Measurements from ENCODE around the gene SLC6A17.

SLC6A17 gene

GRCh38 chr1:110223127-110223526 is 72.8 kb downstream of the SLC6A17 start:
- no peak for DNase-seq (ENCODE audit: low spot score)

DNA sequence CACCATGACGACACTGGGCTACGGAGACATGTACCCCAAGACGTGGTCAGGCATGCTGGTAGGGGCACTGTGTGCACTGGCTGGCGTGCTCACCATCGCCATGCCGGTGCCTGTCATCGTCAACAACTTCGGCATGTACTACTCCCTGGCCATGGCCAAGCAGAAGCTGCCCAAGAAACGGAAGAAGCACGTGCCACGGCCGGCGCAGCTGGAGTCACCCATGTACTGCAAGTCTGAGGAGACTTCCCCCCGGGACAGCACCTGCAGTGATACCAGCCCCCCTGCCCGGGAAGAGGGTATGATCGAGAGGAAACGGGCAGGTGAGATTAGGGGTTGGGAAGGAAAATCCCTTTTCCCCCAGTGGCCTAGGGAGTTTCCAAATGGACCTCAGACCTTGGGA is 73.3 kb downstream of the SLC6A17 start:
- no peak for DNase-seq (ENCODE audit: low spot score)

DNA sequence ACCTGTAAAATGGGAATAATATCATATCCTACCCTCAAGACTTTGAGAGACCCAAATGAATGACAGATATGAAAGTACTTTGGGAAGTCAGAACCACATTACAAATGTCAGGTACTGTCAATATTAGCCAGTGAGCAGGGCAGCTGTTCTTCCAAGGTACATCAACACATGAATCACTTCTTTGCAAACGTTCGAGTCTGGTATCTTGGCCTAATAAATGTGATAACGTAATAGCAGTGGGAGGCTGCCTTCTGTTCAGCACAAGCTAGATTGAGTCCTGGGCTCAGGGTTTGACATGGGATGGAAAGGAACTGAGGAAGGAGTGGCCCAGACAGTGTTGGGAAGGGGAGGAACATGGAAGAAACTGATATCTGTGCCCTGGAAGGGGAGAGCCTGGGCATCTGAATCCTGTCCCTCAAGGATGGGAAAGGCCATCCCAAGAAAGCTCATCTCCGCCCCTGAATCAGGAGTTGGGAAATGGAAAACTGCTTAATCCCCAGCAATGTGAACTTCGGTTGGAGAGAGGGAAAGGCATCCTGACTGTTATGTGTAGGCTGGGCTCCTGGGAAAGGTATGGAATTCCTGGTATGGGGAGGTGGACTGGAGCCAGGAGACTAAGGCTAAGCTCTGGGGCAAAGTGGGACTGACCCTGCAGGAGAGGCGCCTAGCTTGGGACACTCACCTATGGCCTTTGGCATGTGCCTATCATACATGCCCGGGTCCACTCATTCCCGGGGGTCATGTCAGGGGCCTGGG is 74.1 kb downstream of the SLC6A17 start:
- DNase-seq (ENCODE audit: low spot score) = no peak

- no peak for DNase-seq (ENCODE audit: low spot score)
Observed at GRCh38 chr1:110225212-110225611, 74.9 kb downstream of the SLC6A17 start.

DNA sequence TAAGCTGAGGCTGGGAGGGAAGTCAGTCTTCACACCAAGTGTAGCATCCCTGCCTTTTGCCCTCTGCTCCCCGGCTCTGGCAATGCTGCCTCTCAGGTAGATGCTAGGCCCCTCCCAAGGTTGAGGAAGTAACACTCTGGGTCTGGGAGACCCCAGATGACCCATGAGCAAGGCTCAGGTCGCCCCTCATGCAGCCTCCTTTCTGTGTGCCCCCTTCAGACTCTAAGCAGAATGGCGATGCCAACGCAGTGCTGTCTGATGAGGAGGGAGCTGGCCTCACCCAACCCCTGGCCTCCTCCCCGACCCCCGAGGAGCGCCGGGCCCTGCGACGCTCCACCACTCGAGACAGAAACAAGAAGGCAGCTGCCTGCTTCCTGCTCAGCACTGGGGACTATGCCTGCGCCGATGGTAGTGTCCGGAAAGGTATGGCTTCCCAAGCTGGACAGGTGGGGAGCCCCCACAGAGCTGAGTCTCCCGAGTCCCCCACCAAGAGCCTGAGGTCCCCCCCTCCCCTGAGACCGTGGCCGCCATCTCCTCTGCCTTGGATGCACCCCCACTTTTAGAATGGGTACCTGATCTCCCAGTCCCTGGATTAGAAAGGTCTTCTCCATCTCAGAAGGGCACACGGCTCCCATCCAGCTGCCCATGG is 75.6 kb downstream of the SLC6A17 start:
- no peak for DNase-seq (ENCODE audit: low spot score)

- DNase-seq (ENCODE audit: low spot score) = no peak
Observed at GRCh38 chr1:110227774-110228173, 77.5 kb downstream of the SLC6A17 start.

DNA sequence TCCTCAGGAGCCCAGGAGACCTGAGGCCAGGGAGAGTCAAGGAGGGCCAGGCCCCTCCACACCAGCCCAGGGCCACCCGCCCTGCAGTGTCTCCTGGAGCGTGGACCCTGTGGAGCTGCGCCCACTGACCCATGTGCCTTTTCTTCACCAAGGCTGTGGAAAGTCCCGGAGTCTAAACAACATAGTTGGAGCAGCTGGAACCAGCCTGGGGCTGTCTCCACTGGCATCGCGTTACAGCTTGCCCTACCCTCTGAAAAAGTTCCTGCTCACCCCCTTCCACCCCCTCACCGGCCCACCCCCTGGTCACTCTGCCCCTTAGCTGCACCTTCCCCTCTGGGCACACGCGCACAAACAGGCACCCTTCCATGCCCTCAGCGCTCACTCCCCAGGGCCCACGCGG is 78.1 kb downstream of the SLC6A17 start:
- DNase-seq (ENCODE audit: low spot score) = no peak

DNA sequence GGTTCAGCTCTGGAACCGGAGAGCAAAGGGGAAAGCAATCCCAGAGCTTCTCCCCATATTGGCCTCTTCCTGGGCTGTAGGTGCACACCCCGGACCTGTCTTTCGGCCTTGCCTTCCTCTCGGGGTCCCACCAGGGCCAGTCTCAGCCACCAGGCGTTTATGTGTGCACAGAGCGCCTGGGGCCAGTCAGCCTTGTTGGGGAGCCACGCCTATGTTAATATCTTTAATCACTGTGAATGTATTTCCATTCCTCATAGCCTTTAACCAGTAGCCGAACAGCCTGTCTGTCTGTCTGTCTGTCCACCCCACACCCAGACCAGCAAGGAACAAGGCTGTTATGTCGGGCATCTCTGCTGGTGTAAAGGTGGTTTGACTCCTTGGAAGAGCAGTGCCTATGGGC is 78.6 kb downstream of the SLC6A17 start:
- DNase-seq (ENCODE audit: low spot score) = no peak

DNA sequence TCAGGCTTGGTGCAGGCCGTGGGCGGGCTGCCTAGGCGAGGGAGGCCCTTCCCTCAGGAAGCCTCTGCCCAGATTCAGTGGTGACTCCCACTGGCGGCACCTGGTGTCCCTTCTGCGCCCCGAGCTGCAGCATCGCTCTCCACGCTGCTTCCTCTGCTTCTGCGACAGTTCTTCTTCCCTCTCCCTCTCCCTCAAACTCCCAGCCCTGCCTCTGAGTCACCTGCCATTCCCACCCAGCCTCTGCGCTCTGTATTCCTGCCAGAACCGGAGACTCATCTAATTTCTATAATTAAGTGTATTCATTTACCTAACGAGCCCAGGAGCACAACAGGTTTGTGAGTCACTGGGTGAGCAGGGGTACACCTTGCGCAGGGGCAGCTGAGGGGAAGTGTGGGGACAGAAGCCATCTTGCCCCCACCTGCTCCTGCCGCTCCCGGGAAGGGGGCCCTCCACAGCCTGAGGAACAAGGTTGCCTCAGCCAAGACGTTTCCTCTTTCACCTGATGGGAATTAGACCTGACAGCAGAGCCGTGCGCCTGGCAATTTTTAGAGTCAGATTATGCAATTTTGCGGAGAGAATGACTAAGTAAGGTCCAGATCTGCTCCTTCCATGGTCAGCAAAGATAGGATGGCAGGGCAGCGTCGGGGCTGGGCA is 79.2 kb downstream of the SLC6A17 start:
- no peak for DNase-seq (ENCODE audit: low spot score)

GRCh38 chr1:110230381-110231199 is 80.3 kb downstream of the SLC6A17 start:
- DNase-seq (ENCODE audit: low spot score) = no peak

DNA sequence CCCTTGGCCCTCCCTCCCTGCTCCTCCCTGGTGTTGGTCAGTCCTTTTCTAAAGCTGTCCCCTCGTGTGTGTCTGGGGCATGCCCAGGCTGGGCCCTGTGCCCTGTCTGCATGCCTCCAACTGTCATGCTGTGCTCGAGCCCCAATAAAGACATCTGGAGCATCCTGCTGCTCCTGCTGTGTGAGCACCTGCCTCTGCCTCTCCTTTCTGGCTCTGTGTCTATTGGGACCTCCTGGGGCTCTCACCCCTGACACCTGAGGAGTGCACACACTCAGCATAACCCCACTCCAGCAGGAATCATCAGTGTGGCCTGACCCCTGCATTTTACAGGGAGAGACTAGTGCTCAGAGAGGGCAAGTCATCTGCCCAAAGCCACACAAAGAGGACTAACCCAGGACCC is 83.6 kb downstream of the SLC6A17 start:
- no peak for DNase-seq (ENCODE audit: low spot score)

DNA sequence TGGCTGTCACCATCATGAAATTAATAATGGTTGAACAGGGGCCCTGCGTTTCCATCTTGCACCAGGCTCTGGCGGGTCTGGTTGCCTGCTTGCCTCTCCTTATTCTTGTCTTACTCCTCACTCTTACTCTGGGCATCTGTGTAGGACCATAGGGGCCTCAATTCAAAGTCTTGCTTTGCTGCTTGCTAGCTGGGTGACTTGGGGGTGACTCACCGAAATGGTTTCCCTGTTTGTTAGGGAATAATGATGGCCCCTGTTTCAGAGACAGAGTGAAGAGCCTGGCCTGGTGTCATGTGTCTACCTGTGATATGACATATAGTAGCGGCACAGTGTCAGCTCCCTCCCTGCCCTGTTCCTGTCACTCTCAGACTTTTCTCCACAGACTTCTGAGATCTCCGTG is 84.4 kb downstream of the SLC6A17 start:
- no peak for DNase-seq (ENCODE audit: low spot score)

DNA sequence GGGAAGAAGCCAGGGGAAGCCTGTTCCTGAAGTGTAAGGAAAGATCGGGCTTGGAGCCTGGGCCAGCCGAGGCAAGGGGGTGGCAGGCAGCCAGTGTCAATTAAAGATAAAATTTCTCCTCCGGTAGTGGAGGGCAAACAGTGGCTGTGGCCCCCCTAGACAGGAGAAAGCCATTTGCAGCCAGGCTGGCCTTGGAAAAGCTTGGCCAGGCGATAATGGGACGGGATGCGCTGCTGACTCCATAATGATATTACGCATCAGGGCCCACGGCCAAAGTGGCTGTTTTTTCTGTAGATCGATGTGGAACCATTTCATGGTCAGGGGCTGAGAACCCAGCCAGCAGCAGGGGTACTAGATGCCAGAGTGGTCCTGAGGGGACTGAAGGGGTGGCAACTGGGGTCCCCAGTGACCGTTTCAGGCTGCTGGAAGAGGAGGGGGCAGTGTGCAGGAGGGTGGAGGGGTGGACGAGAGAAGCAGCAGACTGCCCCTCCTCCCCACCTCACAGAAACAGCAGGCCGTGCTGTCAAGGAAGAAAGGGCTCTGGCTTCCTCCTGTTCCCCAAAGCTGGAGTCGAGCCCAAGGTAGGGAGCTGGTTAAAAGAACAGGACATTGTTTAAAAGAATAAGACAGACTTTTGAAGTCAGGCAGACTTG is 85.0 kb downstream of the SLC6A17 start:
- no peak for DNase-seq (ENCODE audit: low spot score)

DNA sequence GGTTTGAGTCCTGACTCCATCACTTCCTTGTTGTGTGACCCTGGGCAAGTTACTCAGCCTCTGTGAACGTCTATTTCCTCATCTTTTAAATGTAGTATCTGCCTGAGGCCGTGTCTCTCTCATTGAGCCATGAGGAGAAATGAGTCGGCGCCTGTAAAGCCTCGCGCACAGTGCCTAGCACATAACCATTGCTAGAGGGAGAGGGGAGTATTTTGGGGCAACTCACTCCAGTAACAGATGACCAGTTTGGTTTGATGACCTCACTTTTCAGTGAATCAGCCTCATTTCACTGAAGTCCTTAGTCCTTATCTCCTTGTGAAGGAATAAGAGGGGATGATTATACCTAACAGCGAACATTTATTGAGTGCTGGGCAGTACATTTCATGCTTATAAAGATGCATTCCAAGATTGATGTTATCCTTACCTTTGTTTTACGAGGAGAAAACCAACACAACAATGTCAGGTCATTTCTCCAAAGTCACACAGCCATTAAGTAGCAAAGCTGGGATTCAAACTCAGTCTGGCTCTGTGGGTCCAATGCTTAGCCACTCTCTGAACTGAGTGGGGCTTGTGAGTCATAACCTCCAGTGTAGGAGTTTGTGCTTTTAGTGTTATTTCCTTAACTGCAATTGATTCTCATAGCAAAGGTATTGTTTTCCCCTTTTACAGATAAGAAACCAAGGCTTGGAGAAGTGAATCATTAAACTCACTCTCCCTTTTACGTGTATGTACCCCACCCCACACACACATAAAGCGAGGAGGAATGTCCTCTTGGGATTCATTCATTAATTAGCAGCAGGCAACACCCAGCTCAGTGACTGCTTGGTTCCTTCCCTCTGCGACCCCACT is 85.8 kb downstream of the SLC6A17 start:
- no peak for DNase-seq (ENCODE audit: low spot score)

DNA sequence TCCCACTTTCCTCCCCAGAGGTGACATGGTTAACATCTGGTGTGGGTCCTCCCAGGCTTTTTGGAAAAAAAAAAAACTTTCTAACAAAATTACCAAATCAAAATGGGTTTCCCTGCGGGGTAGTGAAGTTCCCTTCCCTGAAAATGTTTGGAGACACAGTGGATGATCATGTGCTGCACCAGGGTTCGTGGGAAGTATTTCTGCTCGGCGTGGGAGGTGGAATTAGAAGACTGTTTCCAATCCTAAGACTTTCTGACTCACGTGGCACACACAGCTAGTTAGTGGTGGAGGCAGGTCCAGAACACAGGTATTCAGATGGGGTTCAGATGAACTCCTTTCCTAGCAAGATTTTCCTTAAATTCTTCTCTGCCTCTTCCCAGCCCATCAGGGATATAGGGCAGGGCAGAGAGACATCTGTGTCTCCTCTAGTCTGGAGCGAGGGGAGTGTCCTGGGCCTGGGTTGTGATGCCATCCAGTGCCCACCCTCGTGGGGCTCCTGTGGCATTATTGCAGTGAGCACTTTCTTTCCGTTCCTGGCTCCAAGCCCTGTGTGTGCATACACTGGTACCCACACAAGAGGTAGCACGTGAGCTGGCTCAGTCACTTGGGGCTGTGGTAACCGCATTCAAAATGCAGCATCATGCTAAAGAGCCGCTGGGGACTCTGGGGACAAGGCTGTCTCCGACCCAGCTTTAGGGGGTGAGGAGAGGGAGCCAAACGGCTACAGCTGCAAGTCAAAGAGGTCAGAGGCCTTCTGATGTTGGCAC is 87.3 kb downstream of the SLC6A17 start:
- DNase-seq (ENCODE audit: low spot score) = no peak

GRCh38 chr1:110239441-110240430 is 89.4 kb downstream of the SLC6A17 start:
- no peak for DNase-seq (ENCODE audit: low spot score)

- no peak for DNase-seq (ENCODE audit: low spot score)
Observed at GRCh38 chr1:110240476-110241210, 90.3 kb downstream of the SLC6A17 start.

GRCh38 chr1:110241516-110241915 is 91.2 kb downstream of the SLC6A17 start:
- DNase-seq (ENCODE audit: low spot score) = no peak

Measured in CD4-positive, alpha-beta T cell treated with Interleukin-15 for 4 hours (primary cell).